Fibroblast of lung (primary cell): Measurements from ENCODE around the gene MED14.

Experiments
- EZH2 ChIP-seq: IDR thresholded peaks from 2 replicates; pipeline ENCODE4 v1.5.1; 2012; ENCODE audit warnings: low read length, control low read depth, mild to moderate bottlenecking; ENCODE audit errors: missing control alignments
- TF ChIP-seq, protein P1 (sequence below), 2 donors: IDR thresholded peaks in 1 of 2; conservative IDR thresholded peaks in 1 of 2; 1 replicate in 1 of 2; 2 replicates in 1 of 2; pipeline ENCODE4 v1.5.1; 2011 to 2012; ENCODE audit warnings: low read length in 2 of 2, control low read depth in 1 of 2, inconsistent platforms in 1 of 2, low read depth in 1 of 2, mild to moderate bottlenecking in 1 of 2

- TF ChIP-seq, protein P1, sequence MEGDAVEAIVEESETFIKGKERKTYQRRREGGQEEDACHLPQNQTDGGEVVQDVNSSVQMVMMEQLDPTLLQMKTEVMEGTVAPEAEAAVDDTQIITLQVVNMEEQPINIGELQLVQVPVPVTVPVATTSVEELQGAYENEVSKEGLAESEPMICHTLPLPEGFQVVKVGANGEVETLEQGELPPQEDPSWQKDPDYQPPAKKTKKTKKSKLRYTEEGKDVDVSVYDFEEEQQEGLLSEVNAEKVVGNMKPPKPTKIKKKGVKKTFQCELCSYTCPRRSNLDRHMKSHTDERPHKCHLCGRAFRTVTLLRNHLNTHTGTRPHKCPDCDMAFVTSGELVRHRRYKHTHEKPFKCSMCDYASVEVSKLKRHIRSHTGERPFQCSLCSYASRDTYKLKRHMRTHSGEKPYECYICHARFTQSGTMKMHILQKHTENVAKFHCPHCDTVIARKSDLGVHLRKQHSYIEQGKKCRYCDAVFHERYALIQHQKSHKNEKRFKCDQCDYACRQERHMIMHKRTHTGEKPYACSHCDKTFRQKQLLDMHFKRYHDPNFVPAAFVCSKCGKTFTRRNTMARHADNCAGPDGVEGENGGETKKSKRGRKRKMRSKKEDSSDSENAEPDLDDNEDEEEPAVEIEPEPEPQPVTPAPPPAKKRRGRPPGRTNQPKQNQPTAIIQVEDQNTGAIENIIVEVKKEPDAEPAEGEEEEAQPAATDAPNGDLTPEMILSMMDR (conservative IDR thresholded peaks at IDR 0.05 in 1 of 2, IDR thresholded peaks at IDR 0.05 in 1 of 2; ENCODE audit: low read depth in 1 of 2, low read length in 2 of 2) = no peak
- TF ChIP-seq EZH2 = no peak
Measured at GRCh38 chrX:40749681-40750494, 14.5 kb upstream of the MED14 start.
